ENCODE results near the gene GNB1L. TPM values are rescaled to one million over a fixed set of nuclear protein-coding genes. Genes with fewer than 3 reads are reported as not detected.
A peak's percentile ranks its signal among the peaks of the same experiment; 100 is the strongest.

Gene GNB1L
- total and polyA plus RNA-seq, 2 of the 13 experiments (the other 11 are each of a cell fraction or from before 2014, with no cell fraction given), result 2.5 to 7.4 TPM

DNA sequence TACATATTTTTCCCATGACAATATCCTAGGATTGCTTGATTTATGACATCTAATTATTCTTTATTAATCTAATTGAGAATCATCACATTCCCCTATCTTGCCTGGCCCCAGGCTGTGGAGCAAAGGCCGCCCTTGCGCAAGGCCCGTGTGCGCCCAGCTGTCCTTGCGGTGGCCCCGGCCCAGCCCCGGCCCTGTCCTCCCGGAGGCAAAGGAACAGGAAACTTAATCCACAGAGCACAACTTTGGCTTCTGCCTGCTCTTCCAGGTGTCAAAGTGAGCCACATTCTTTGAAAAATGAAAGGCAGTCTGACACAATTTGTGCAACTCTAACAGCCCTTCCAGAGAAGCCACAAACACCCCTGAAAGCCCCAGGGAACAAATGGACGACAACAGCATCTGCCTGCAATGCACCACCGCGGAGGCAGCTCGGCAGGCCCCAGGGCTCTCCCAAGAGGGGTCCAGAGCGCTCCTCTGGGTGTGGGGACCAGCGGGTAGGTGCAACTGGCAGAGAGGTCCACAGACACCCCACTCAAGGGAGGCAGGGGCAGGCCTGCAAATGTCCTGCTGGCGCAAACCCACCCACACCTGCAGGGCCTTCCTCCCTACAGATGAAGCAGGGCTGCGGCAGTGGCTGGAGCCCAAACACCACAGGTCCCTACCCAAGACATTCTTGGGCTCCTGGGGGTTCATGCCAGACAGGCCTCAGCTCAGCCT lies 30.3 kb downstream of the GNB1L start (continued):
- TF ChIP-seq, protein P1, sequence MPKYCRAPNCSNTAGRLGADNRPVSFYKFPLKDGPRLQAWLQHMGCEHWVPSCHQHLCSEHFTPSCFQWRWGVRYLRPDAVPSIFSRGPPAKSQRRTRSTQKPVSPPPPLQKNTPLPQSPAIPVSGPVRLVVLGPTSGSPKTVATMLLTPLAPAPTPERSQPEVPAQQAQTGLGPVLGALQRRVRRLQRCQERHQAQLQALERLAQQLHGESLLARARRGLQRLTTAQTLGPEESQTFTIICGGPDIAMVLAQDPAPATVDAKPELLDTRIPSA (CRISPR knock-in tag; IDR thresholded peaks at IDR 0.05; ENCODE audit: borderline replicate concordance), result no peak
- no peak for TF ChIP-seq HES4 (CRISPR knock-in tag; IDR thresholded peaks at IDR 0.05; ENCODE audit: borderline replicate concordance)
- no peak for TF ChIP-seq ISX (CRISPR knock-in tag; conservative IDR thresholded peaks at IDR 0.05)
- no peak for TF ChIP-seq ZNF180 (CRISPR knock-in tag; IDR thresholded peaks at IDR 0.05; ENCODE audit: borderline replicate concordance, low read depth)
- TF ChIP-seq ZFP36 (IDR thresholded peaks at IDR 0.05; ENCODE audit: borderline replicate concordance, low read depth, low read length, partially characterized antibody), result no peak
- TF ChIP-seq, protein P2, sequence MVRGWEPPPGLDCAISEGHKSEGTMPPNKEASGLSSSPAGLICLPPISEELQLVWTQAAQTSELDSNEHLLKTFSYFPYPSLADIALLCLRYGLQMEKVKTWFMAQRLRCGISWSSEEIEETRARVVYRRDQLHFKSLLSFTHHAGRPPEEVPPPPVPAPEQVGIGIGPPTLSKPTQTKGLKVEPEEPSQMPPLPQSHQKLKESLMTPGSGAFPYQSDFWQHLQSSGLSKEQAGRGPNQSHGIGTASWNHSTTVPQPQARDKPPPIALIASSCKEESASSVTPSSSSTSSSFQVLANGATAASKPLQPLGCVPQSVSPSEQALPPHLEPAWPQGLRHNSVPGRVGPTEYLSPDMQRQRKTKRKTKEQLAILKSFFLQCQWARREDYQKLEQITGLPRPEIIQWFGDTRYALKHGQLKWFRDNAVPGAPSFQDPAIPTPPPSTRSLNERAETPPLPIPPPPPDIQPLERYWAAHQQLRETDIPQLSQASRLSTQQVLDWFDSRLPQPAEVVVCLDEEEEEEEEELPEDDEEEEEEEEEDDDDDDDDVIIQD (CRISPR knock-in tag; IDR thresholded peaks at IDR 0.05; ENCODE audit: low read depth), result peak; percentile 13; the same call in 1 of the 2 replicates
- no peak for TF ChIP-seq ELF4 (CRISPR knock-in tag; IDR thresholded peaks at IDR 0.05; ENCODE audit: borderline replicate concordance)
- TF ChIP-seq, protein P3, sequence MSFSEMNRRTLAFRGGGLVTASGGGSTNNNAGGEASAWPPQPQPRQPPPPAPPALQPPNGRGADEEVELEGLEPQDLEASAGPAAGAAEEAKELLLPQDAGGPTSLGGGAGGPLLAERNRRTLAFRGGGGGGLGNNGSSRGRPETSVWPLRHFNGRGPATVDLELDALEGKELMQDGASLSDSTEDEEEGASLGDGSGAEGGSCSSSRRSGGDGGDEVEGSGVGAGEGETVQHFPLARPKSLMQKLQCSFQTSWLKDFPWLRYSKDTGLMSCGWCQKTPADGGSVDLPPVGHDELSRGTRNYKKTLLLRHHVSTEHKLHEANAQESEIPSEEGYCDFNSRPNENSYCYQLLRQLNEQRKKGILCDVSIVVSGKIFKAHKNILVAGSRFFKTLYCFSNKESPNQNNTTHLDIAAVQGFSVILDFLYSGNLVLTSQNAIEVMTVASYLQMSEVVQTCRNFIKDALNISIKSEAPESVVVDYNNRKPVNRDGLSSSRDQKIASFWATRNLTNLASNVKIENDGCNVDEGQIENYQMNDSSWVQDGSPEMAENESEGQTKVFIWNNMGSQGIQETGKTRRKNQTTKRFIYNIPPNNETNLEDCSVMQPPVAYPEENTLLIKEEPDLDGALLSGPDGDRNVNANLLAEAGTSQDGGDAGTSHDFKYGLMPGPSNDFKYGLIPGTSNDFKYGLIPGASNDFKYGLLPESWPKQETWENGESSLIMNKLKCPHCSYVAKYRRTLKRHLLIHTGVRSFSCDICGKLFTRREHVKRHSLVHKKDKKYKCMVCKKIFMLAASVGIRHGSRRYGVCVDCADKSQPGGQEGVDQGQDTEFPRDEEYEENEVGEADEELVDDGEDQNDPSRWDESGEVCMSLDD (CRISPR knock-in tag; IDR thresholded peaks at IDR 0.05; ENCODE audit: borderline replicate concordance), result no peak
- TF ChIP-seq SP1 (IDR thresholded peaks at IDR 0.05), result no peak
- TF ChIP-seq SP1 (CRISPR knock-in tag; IDR thresholded peaks at IDR 0.05), result no peak; the same call in 1 of the 2 replicates
- no peak for TF ChIP-seq EEA1 (CRISPR knock-in tag; IDR thresholded peaks at IDR 0.05; ENCODE audit: borderline replicate concordance)
- peak; percentile 72 for TF ChIP-seq YEATS4 (CRISPR knock-in tag; IDR thresholded peaks at IDR 0.05; ENCODE audit: borderline replicate concordance)
- no peak for TF ChIP-seq CAMTA2 (CRISPR knock-in tag; IDR thresholded peaks at IDR 0.05; ENCODE audit: borderline replicate concordance)
- TF ChIP-seq KMT2A (CRISPR knock-in tag; IDR thresholded peaks at IDR 0.05), result peak; percentile 69; the same call in 1 of the 2 replicates
- TF ChIP-seq NCOA1 (CRISPR knock-in tag; IDR thresholded peaks at IDR 0.05), result no peak
- no peak for TF ChIP-seq DR1 (CRISPR knock-in tag; IDR thresholded peaks at IDR 0.05)
- TF ChIP-seq MXI1 (IDR thresholded peaks at IDR 0.05; ENCODE audit: borderline replicate concordance, low read depth, low read length), result no peak; the same call in 2 of the 3 replicates
- TF ChIP-seq, protein P4, sequence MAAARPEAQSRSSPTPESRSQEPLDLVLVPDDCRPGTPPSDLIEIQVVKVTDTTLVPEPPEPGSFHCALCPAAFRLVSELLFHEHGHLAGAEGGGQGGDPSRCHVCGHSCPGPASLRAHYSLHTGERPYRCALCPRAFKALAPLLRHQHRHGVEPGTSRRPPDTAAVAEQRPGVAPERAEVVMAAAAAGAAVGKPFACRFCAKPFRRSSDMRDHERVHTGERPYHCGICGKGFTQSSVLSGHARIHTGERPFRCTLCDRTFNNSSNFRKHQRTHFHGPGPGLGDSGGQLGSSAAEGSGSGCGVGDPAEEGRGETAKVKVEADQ (CRISPR knock-in tag; IDR thresholded peaks at IDR 0.05; ENCODE audit: borderline replicate concordance), result no peak
- TF ChIP-seq, protein P5, sequence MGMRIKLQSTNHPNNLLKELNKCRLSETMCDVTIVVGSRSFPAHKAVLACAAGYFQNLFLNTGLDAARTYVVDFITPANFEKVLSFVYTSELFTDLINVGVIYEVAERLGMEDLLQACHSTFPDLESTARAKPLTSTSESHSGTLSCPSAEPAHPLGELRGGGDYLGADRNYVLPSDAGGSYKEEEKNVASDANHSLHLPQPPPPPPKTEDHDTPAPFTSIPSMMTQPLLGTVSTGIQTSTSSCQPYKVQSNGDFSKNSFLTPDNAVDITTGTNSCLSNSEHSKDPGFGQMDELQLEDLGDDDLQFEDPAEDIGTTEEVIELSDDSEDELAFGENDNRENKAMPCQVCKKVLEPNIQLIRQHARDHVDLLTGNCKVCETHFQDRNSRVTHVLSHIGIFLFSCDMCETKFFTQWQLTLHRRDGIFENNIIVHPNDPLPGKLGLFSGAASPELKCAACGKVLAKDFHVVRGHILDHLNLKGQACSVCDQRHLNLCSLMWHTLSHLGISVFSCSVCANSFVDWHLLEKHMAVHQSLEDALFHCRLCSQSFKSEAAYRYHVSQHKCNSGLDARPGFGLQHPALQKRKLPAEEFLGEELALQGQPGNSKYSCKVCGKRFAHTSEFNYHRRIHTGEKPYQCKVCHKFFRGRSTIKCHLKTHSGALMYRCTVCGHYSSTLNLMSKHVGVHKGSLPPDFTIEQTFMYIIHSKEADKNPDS (CRISPR knock-in tag; IDR thresholded peaks at IDR 0.05), result no peak
- TF ChIP-seq ZNF589 (CRISPR knock-in tag; conservative IDR thresholded peaks at IDR 0.05), result no peak
- no peak for TF ChIP-seq CCDC6 (CRISPR knock-in tag; IDR thresholded peaks at IDR 0.05)
- no peak for TF ChIP-seq ZNF761 (CRISPR knock-in tag; conservative IDR thresholded peaks at IDR 0.05)
- TF ChIP-seq GATAD2A (CRISPR knock-in tag; IDR thresholded peaks at IDR 0.05), result peak; percentile 80

Data from HepG2 (cell line).